ENCODE measurements around the gene ANXA11.
A peak's percentile ranks its signal among the peaks of the same experiment; 100 is the strongest.
"Not testable (repeated sequence)": the region's sequence is repeated elsewhere in the genome, so short reads cannot be mapped to it uniquely, and the experiment has no call there.

The ANXA11 gene

GRCh38 chr10:80207768-80208370, 2.5 kb upstream of the ANXA11 start:
- DNase-seq: no peak

GRCh38 chr10:80206277-80206655, 929 bp upstream of the ANXA11 start:
- no peak for DNase-seq

- peak; percentile 34 for DNase-seq
These were observed 460 bp downstream of the ANXA11 start for GRCh38 chr10:80204677-80205476.

DNA sequence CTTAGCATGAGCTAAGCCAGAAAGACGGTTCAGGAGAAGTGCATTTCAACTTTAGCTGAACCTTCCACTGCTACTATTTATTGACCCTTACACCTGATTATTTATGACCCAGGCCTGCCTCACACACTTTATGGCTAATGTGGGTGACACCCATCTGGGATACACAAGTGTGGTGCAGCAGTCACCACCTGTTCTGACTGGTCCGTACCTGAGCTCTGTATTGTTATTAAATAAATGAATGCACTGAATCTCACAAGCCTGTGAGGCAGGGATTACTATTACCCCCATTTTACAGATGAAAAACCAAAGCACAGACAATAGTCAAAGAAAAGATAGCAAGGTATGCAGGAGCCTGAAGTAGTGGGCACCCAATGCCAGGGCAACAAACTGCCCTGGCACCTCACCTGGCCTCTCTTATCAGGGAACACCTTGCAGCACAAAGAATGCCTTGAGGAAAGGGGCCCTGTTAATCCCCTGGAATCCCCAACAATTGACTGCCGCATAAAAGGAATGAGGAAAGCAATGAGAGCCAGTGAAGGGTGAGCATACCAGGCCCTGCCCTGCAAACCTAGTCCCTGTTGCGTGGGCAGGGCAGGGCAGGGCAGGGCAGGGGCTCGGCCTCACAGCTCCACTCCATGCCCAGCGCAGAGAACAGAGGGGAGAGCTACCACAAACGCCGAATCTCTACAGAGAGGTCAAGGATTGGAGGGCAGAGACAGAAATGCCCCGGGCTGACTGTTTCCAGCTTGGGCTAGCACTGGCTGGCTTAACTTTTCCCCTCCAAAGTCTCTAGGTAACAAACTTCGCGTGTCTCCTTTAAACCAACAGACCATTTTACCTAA, 1.3 kb downstream of the ANXA11 start:
- no peak for DNase-seq

- peak; percentile 59 for DNase-seq
These were observed 2.2 kb downstream of the ANXA11 start for GRCh38 chr10:80202934-80203834.

DNA sequence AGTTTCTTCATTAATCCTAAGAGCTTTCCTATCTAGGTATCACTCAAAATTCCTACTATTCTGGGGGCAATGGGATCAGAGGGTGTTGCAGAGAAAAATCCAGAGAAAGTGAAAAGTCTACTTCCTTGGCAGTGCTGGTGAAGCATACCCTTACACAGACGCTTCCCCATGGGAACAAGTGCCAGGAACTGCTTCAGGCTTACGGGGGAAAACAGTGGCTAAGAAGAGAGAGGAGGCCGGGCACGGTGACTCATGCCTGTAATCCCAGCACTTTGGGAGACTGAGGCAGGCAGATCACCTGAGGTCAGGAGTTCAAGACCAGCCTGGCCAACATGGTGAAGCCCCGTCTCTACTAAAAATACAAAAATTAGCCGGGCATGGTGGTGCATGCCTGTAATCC, 2.8 kb downstream of the ANXA11 start:
- DNase-seq: not testable (repeated sequence)

DNA sequence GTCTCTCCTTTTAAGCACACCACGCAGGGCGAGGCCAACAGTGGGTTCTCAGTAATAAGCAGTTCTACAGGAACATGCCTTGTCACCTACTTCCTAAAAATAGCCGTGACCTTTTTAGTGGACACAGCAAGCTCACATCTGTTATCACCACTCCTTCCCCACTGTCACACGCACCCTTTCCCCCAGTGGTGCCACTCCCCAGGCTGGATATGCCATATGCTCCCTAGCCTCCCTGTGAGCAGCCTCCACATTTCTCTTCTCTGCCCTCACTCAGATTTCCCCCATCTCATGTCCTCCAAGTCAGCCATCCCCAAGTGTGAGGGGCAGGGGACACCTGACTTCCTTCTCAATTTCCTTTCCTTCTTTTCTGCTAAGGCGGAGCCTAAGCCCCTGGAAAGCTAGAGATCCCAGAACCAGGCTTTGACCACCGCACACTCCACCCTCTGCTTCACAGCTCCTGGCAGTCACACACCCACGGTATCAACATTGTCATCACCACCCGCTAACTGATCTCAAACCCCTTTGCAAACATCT, 3.7 kb downstream of the ANXA11 start:
- DNase-seq: no peak

DNA sequence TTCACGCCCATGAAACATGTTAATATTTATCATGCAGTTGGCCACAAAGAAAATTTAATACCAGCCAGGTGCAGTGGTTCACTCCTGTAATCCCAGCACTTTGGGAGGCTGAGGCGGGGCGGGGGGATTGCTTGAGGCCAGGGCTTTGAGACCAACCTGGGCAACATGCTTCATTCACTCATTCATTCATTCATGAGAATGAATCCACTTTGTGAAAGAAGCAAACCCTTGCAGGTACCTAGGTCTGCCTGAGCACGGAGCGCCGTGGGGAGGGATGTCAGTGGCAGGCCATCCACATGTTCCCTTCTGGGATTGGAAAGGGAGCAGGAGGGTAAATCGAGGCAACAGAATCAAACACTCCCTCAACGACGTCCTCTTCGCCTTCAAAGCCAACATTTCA, 4.7 kb downstream of the ANXA11 start:
- DNase-seq: no peak

DNA sequence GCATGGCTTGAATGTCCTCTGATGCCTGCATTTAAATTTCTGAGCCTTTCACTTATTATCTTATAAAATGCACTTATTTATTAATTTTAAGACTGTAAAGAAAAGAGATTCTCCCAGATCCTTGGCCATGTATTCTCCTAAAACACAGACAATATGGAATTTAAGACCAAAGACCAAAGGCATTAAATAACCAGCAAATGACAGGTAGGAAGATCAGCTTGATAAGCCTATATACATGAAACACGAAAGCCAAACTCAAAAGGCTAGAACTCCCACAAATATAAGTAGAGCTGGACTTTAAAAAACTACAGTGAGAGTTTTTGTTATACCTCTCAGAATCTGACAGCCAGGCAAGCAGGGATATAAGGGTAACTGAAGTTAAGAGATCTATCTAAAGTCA, 5.1 kb downstream of the ANXA11 start:
- DNase-seq: no peak

- DNase-seq: no peak
These were observed 5.5 kb downstream of the ANXA11 start for GRCh38 chr10:80199828-80200227.

DNA sequence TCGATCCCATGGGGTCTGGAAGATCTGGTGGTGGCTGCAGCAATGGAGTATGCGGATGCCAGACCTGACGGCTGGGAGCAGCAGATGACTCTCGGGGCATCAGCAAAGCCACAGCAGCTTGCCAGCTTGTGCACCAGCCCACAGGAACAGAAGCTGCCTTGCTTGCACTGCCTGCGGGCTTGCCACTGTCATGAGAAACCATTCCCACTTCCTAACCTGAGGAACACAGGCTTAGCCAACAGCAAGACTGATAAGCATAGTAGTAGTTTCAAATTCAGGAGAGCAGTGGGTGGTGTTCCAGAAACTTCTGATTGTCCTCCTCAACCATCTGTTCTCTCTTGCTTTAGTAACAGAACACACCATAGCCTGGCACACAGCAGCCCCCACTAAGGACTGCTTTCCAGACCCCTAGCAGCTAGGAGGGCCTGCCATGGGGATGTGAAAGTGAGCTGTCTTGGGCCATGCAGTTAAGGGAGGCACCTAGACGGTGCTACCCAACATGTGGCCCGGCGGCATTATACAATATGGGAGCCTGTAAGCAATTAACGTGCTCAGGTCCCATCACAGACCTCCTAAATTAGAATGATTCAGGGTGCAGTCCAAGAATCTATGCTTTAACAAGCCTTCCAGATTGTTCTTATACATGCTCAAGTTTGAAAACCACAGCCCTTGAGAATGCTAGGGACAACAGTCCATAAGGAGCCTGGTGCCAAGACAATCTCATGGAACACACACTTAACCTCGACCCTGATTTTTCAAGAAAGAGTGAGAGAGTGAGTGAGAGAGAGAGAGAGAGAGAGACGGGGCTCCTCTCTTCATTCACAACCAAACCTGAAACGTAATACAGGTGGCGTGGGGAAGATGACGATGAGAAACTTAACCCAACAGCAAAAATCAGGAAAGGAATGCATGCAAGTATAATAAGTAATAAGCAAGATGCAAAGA, 7.1 kb downstream of the ANXA11 start:
- DNase-seq: no peak

DNA sequence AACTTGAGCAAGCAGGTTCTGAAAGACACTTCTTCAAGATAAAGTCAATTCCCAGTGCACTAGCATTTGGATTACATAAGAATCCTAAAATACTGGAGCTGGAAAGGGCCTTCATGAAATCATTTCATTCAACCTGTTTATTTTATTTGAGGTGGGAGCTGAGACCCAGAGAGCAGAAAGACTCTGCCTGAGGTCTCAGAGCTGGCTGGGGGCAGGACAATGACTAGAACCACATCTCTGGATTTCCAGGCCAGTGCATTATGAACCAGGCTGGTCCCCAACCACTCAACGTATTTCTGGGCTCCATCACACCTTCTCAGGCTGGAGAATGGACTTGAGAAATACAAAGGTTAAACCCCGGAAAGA, 8.4 kb downstream of the ANXA11 start:
- no peak for DNase-seq

- DNase-seq: peak; percentile 58
These were observed 8.9 kb downstream of the ANXA11 start for GRCh38 chr10:80196270-80196949.

- no peak for DNase-seq
These were observed 10.2 kb downstream of the ANXA11 start for GRCh38 chr10:80195046-80195574.

DNA sequence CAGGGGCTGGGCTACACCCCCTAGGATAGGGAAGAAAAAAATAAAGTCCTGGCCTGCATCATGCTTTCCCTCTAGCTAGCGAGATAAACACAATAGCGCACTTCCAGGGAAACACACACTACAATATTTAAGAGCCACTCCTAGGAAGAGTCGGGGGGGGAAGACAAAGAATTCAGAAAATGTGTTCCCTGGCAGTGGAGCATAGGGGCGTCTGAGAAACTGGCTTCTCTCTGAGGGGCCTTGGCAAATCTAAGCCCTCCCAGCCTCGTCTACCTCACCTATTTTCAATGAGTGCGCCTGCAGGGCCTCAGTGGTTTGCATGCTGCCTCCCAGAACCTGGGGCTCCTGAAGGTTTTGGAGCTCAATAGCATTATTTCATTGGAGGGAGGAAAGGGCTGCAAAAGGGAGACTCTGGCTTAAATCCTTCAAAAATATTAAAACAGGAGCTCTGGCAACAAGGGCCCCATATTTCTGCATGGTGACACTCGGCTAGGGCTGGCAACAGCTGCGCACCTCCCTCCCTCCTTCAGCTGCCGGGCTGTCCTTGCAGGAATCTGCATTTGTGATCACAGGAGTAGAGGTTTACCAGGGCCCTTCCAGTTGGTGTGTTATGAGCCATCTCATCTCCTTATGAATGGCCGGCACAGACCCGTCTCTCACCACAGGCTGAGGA, 10.8 kb downstream of the ANXA11 start:
- DNase-seq: no peak

GRCh38 chr10:80192553-80192952, 12.8 kb downstream of the ANXA11 start:
- no peak for DNase-seq

DNA sequence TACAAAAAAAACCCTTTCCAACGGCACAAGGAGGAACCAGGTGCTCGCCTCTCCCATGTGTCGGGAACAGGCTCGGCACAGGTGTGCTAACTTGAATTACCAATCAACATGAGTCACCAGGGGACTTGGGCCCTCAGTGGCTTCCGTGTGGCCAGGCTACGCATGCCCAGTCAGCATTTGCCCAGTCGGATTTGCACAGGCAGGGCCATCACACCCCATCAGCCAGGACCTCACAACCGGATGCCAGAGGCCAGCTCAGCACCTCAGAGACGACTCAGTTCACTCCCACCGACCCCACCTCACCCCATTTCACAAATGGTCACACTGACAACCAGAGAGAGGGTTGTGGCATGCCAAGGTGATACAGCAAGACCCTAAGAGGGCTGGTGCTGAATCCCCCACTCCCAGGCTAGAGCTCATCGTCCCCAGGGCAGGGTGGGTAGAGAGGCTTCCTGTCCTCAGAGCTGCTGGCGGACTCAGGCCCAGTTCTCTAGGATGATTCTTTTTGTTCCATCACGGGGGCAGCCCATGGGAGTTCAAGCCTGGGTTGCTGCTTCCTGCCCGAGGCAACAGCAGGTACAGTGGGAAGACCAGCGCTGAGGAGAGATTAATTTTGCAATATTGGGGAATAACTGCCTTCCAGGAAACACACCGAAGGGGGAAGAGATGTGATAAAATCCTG, 13.6 kb downstream of the ANXA11 start:
- DNase-seq: no peak

DNA sequence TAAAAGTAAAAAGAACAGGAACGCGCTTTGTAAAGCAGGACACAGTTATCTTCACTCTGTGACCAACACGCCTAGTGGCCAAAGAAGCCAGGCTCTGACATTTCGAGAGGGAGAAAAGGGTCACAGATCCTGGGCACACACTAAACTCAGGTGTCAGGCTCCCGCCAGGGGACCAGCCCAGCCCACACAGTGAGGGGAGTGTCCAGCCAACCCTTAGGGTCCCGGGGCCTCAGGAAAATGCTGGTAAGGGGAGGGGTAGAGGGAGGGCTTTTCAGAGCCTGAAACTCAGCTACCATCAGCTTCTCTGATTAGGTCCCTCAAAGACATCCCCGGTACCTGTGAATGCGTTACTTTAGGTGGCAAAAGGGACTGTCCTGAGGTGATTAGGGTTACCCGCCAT, 16.6 kb downstream of the ANXA11 start:
- no peak for DNase-seq
